GM19397 (cell line): ENCODE measurements around the gene SLC26A8.
"Not testable (repeated sequence)": the region's sequence is repeated elsewhere in the genome, so short reads cannot be mapped to it uniquely, and the experiment has no call there.

ENCODE experiments used
- ATAC-seq: cut with Tn5 transposase; IDR thresholded peaks from one replicate; pipeline ENCODE4 v1.9.1; 2021; ENCODE audit warnings: mild to moderate bottlenecking, moderate library complexity; ENCODE audit not compliant: unreplicated experiment

The SLC26A8 gene

DNA sequence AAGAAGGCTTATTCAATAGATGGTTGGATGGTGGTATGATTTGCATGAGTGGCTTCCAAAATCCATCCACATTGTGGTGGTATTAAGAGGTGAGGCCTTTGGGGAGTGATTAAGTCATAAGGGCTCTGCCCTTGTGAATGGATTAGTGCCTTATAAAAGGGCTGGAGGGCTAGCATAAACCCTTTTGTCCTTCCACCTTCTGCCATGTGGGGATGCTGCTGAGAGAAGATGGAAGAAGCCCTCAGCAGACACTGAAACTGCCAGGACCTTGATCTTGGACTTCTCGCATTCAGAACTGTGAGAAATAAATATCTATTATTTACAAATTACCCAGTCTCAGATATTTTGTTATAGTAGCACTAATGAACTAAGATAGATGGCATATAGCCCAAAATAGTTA lies 75.7 kb downstream of the SLC26A8 start:
- ATAC-seq, result no peak

DNA sequence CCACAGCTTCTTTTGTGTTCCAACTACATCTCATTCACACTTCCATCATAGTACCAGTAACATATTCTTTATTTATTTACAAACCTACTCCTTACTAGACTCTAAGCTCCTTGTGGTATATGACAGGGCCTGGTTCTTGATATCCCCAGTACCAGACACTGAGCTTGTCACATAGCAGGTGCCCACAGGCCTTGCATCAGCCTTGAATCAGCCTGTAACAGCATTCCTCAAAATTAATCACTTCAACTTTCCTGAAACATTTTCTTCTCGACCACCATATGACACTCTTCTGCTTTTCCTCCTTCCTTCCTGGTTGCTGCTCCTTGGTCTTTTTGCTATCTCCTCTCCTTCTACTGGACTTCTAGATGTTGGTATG lies 78.8 kb downstream of the SLC26A8 start:
- ATAC-seq, result no peak

DNA sequence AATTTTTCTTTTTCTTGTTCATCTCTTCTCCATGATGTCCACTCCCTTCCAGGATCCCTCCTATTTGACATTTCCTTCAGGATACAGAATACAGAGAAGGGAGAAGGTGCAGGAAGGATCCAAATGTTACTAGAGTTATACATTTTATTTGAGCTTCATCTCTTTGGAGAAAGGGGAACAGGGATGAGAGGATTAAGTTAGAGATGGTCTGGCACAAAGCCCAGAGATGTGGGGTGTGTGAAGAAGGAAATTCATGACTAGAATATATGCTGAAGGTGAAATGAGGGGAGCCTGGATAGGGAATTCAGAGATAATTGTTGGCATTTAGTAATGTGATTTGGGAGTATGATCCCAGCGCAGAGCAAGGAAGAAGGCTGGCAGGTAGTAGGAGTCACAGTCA lies 81.1 kb downstream of the SLC26A8 start:
- ATAC-seq, result no peak

DNA sequence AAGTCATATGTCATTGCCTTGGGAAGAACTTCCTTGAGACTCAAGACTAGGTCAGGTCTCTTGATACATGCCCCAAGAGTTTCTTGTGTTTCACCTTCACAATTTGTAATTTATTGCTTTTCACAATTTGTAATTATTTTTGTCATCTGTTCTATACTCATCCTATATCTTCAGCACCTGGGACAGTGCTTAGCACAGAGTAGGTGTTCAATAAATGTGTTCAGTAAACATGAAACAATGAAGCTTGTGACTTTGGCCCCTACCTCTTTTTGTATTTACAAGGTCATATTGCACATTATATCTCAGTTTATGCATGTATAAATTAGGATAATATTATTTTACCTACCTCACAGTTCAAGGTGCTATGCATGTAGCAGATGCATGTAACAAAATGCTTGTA lies 82.1 kb downstream of the SLC26A8 start:
- no peak for ATAC-seq

DNA sequence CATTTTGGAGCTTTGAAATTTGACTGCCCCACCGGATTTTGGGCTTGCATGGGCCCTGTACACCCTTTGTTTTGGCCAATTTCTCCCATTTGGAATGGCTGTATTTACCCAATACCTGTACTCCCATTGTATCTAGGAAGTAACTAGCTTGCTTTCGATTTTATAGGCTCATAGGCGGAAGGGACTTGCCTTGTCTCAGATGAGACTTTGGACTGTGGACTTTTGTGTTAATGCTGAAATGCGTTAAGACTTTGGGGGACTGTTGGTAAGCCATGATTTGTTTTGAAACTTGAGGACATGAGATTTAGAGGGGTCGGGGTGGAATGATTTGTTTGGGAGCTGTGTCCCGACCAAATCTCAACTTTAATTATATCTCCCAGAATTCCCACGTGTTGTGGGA lies 83.3 kb downstream of the SLC26A8 start:
- not testable (repeated sequence) for ATAC-seq

DNA sequence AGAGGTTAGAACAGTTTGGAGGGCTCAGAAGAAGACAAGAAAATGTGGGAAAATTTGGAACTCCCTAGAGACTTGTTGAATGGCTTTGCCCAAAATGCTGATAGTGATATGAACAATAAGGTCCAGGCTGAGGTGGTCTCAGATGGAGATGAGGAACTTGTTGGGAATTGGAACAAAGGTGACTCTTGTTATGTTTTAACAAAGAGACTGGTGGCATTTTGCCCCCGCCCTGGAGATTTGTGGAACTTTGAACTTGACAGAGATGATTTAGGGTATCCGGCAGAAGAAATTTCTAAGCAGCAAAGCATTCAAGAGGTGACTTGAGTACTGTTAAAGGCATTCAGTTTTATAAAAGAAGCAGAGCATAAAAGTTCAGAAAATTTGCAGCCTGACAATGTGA lies 84.4 kb downstream of the SLC26A8 start:
- ATAC-seq, result not testable (repeated sequence)

DNA sequence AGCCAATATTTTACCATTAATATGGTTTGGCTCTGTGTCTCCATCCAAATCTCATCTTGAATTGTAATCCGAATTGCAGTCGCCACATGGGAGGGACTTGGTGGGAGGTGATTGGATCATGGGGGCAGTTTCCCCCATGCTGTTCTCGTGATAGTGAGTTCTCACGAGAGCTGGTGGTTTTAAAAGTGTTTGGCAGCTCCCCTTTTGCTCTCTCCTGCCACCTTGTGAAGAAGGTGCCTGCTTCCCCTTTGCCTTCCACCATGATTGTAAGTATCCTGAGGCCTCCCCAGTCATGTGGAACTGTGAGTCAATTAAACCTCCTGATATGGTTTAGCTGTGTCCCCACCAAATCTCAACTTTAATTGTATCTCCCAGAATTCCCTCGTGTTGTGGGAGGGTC lies 85.2 kb downstream of the SLC26A8 start:
- not testable (repeated sequence) for ATAC-seq

DNA sequence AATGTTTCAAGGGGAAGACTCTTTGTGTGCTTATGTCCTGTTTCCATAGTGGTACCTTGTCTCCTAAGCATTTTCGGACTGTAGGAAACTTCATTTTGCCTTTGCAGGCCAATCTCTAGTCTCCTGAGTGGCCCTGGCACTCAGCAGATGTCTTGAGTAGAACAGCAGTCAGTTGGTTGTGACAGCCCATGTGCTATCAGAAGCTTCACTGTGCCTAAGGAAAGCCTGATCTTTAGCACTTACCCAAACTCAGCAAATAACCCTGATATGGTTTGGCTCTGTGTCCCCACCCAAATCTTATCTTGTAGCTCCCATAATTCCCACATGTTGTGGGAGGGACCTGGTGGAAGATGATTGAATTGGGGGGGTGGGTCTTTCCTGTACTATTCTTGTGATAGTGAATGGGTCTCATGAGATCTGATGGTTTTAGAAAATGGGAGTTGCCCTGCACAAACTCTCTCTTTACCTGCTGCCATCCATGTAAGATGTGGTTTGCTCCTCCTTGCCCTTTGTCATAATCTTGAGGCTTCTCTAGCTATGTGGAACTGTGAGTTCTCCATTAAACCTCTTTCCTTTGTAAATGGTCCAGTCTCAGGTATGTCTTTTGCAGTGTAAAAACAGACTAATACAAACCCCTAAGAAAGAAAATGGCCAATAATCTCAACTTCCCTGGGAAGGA lies 87.6 kb downstream of the SLC26A8 start:
- ATAC-seq, result no peak

DNA sequence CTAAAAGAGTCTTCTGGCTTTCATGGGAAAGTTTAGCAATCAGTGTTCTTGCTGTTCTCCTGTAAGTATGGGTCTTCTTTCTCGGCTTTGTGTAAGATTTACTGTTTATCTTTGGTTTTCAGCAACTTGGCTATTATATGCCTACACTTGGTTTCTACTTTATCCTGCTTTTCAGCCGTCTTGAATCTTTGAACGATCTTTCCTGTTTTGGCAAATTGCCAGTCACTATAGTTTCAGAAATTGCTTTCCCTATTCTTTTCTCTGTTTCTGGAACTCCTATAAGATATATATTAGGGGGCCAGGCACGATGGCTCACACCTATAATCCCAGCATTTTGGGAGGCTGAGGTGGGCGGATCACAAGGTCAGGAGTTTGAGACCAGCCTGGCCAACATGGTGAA lies 89.0 kb downstream of the SLC26A8 start:
- no peak for ATAC-seq

DNA sequence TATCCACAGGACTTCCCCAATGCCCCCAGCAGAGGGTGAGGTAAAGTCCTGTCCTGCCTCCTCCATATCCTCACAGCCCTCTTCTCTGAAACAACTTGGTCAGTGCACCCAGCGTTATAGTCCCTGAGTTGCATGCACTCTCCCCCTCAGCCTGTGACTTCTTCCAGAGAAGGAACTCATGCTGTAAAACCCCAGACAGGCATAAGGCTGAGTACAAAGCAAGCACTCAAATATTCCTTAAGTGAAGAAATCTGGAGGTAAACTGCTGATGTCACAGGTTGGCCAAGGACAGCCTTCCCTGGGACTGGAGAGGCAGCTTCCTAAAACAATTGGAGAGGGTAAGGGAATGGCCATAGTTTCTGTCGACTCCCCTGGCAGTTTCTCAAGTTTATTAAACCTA lies 90.6 kb downstream of the SLC26A8 start:
- no peak for ATAC-seq

DNA sequence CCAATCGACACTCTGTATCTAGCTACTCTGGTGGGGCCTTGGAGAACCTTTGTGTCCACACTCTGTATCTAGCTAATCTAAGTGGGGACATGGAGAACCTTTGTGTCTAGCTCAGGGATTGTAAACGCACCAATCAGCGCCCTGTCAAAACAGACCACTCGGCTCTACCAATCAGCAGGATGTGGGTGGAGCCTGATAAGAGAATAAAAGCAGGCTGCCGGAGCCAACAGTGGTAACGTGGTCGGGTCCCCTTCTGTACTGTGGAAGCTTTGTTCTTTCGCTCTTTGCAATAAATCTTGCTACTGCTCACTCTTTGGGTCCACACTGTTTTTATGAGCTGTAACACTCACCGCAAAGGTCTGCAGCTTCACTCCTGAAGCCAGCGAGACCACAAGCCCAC lies 92.6 kb downstream of the SLC26A8 start:
- not testable (repeated sequence) for ATAC-seq

DNA sequence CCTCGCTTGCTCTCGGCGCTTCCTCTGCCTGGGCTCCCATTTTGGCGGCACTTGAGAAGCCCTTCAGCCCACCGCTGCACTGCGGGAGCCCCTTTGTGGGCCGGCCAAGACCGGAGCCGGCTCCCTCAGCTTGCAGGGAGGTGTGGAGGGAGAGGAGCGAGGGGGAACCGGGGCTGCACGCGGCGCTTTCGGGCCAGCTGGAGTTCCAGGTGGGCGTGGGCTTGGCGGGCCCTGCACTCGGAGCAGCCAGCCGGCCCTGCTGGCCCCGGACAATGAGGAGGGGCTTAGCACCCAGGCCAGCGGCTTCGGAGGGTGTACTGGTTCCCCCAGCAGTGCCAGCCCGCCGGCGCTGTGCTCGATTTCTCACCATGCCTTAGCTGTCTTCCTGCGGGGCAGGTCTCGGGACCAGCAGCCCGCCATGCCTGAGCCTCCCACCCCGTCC lies 93.3 kb downstream of the SLC26A8 start:
- ATAC-seq, result no peak

DNA sequence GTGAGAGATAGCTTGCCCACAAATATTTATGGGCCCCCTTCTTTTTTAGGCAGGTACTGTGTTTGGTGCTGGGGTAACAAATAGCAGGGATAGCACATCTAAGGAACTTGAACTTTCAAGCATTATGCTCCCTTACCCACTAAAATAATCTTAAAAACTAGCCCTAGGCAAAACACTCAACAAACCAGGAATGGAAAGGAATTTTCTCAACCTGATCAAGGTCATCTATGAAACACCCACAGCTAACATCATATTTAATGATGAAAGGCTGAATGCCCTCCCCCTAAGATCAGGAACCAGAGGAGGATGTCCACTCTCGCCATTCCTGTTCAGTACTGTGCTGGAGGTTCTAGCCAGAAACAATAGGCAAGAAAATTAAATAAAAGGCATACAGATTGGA lies 94.8 kb downstream of the SLC26A8 start:
- ATAC-seq, result no peak

DNA sequence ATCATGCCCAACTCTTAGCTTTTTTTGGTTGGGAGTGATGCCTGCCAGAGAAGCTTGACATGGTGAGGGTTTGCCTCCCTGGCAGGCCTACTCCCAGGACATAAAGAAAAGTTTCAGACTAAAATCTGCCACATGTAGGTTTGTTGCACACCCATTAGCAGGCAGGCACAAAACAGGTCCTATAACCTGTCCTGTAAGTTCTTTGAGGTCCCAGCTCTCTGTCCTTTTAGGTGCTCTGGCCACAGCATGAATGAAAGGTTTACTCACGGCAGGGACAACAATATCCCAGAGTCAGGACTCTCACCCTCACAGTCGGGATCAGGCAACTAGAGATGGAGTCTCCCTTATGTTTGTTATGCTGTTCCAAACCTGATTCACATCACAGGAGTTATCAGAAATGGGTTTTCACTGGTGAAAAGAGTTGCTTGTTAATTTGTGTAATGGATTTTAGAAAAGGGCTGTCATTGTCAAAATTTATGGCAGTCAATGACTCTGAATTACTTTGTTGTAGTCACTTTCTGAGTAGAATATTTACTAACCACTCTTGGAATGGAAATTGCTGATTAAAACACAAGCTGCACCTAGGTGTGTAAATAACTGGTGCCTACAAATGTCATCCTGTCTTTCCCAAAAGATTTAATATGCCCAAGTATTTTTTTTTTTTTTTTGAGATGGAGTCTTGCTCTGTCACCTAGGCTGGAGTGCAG lies 97.8 kb downstream of the SLC26A8 start:
- ATAC-seq, result no peak

DNA sequence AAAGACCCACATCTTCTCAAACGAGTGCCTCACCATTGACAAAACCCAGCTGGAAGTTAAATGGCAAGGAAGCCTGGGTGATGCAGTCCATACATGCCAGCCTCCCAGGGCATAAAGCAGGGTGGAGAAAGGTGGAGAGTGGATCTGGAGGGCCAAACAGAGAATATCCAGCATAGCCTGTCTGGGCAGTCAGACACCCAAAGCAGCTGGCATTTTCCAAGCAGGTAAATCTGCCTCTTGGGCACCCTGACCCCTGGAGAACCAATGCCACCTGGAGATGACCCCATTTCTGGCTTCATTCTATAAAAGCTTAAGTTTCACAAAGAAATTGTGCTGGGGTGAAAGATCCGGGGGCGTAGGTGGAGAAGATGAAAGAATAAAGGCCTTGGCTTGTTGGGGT lies 98.5 kb downstream of the SLC26A8 start:
- ATAC-seq, result no peak

DNA sequence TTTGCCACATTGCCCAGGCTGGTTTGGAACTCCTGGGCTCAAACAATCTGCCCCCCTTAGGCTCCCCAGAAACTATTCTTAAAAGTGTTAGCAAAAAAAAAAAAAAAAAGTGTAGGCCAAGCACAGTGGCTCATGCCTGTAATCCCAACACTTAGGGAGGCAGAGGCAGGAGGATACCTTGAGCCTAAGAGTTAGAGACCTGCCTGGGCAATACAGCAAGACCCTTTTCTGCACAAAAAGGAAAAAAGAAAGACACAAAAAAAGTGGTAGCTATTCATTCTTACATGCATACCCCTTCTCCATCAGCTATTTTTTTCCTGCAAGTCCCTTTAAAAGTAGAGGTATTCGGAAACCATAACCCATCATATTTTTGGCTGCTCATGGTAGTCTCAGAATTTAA lies 100.3 kb downstream of the SLC26A8 start:
- ATAC-seq, result no peak

DNA sequence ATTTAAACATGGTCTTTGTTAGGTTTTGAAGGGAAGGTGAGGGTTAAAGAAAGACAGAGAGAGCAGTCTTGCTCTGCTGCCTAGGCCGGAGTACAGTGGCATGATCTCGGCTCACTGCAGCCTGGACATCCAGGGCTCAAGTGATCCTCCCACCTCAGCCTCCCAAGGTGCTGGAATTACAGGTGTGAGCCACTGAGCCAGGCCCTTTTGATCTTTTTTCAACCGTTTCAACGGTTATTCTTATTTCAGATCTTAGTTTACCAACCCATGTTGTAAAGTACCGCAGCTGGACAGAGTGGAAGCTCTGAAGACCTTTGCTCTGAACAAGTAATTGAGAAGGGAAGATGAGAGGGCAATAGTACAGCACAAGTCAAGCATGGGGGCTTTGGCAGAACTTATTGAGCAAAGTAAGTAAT lies 102.3 kb downstream of the SLC26A8 start:
- ATAC-seq, result no peak

DNA sequence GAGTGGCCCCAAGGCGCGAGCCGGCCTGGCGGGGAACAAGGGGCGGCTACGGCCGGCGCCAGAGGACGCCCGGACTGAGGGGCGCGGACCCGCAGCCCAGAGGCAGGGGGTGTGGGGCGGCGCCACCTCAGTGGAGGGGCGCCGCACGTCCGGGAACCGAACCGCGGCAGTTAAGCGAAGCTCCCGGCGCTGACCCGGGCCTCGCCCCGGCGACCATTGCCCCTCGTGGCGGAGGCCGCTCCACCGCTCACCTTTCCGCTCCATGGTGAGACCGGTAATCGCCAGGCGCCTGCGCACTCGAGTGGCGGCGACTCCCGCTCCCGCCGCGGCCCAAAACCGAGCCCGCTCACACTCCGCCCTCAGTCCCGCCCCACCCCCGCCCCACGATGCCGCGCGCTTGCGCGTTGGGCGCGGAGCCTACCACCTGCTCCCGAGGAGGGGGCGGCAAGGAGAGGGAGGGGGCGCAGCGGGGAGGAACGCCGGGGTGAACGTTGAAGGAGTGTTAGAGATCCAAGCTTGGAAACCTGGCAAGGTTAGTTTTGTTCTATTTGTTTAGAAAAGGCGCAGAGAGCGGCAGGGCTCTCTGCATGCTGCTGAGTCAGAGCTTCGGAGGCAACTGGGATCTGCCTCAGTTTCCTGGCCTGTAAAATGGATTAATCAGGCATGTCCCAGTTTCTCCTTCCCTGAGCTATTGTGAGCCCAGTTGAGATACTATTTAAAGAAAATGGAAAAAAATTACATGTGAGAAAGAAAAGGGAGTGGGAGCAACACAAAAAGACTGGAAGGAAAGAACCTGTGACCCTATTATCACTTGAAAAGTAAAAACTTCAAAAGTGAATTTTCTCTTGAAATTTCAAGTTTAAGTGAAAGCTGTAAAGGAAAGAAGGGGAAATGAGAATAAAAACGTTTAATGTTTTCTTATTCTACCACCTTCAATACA lies 103.4 kb downstream of the SLC26A8 start, which contains the start of gene SRPK1:
TSS of gene SRPK1 (minus strand) at position 306 of the 940 bp plus-strand sequence. CDS start at position 264, 42 bp downstream.
- peak; percentile 86 for ATAC-seq

DNA sequence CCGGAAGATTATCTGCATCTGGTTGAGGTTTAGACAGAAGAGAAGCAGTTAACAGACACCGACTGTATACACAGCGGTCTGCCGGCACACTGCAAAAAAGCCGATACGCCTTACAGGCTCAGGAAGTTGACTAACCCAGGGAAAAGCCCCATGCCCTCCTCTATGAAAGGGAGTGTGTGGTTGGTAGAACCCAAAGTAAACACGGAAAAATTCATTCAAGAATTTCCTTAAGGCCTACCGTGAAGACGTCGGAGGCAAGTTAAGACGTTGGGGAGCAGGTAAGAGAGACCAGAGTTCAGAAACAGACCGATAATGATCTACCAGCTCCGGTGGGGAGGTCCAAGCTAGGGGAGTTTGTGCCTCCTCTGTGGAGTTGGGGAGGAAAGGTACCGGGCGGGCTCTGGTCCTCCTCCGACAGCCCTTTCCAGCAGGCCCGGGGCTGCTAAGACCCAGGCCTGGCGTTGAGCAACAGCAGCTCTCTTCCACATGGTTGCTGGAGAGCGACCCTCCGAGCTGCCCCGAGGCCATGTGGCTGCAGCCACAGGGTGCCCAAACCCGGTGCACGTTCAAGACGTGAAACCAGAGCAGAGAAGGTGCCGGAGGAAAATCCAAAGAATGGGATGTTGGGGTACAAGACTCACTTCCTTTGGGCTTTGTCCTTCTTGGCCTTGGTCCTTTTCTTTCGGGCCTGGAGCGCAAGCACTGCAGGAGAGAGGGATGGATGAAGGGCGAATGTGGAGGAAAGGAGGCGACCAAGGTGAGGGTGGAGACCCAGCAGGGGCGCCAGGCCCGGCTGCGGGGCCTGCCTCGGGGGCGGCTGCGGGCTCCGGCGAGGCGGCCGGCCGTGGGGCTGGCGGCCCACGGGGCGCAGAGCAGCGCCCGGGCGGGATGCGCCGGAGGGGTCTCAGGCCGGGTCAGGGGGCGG lies 104.4 kb downstream of the SLC26A8 start:
- peak; percentile 28 for ATAC-seq

DNA sequence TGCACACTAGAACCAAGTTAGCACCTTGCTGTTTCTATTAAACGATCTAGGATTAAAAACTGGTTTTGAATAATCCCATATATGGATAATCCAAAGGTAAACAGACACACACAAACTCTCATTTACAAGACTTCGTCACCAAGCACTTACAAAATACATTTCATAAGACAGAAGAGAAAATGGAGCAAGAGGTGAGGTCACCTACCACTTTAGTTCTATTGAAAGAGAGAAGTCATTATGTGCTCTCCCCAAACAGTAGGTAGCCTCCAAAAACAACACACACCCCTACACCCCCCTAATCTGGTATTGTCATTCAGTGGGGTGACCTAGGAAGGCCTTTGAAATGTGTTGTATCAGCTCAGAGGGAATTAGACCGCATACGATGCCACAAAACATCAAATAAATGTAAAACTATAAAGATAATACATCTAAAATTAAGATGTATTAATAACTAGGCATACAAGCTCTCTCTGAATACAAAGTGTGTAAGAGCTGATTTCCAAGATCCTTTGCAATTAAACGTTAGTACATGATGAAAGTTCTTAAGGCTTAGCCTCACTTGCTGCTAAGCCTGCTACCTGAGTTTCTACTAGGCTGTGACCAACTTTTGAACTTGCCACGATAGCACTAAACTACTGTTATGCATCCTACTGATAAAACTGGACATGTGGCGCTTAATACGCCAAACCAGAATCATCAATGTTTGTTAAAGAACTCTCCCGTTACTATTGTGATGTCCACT lies 105.2 kb downstream of the SLC26A8 start:
- no peak for ATAC-seq
